CD4-positive, alpha-beta T cell treated with Interleukin-10 for 1 hour (primary cell): Measurements from ENCODE around the gene ATP12A.

Experiments used
- DNase-seq: peaks from one replicate; pipeline ENCODE4 v3.0.0-alpha.2; 2020

ATP12A gene

GRCh38 chr13:24738366-24738847 is 58.2 kb downstream of the ATP12A start:
- no peak for DNase-seq

- DNase-seq: no peak
Measured at GRCh38 chr13:24740014-24740890, 60.0 kb downstream of the ATP12A start.

- no peak for DNase-seq
Measured at GRCh38 chr13:24741016-24741662, 60.9 kb downstream of the ATP12A start.

GRCh38 chr13:24741791-24742190 is 61.6 kb downstream of the ATP12A start:
- DNase-seq: no peak

- no peak for DNase-seq
Measured at GRCh38 chr13:24742294-24742693, 62.1 kb downstream of the ATP12A start.

GRCh38 chr13:24742977-24743376 is 62.8 kb downstream of the ATP12A start:
- no peak for DNase-seq

GRCh38 chr13:24744247-24744646 is 64.0 kb downstream of the ATP12A start:
- DNase-seq: no peak

GRCh38 chr13:24745516-24745860 is 65.3 kb downstream of the ATP12A start:
- DNase-seq: no peak

GRCh38 chr13:24745861-24746617 is 65.8 kb downstream of the ATP12A start:
- no peak for DNase-seq

- DNase-seq: no peak
Measured at GRCh38 chr13:24746618-24747247, 66.5 kb downstream of the ATP12A start.

GRCh38 chr13:24747248-24748060 is 67.2 kb downstream of the ATP12A start:
- DNase-seq: no peak

GRCh38 chr13:24748061-24748400 is 67.8 kb downstream of the ATP12A start:
- no peak for DNase-seq

GRCh38 chr13:24759197-24759596 is 79.0 kb downstream of the ATP12A start:
- DNase-seq: no peak
